GM19463 (cell line): Measurements from ENCODE around the gene GTSE1.

Source experiments
- ATAC-seq: cut with Tn5 transposase; IDR thresholded peaks from one replicate; pipeline ENCODE4 v1.9.1; 2021; ENCODE audit warnings: mild to moderate bottlenecking, moderate library complexity; ENCODE audit not compliant: unreplicated experiment

The GTSE1 gene

GRCh38 chr22:46351131-46351735, 54.6 kb downstream of the GTSE1 start:
- no peak for ATAC-seq

- ATAC-seq, result no peak
These were observed 55.1 kb downstream of the GTSE1 start for GRCh38 chr22:46351767-46352166.

- ATAC-seq, result no peak
These were observed 55.6 kb downstream of the GTSE1 start for GRCh38 chr22:46352276-46352675.

GRCh38 chr22:46352691-46353386, 56.2 kb downstream of the GTSE1 start:
- ATAC-seq, result no peak

- no peak for ATAC-seq
These were observed 56.9 kb downstream of the GTSE1 start for GRCh38 chr22:46353483-46354105.

- no peak for ATAC-seq
These were observed 57.7 kb downstream of the GTSE1 start for GRCh38 chr22:46354176-46354992.

GRCh38 chr22:46354993-46355305, 58.3 kb downstream of the GTSE1 start:
- ATAC-seq, result no peak

GRCh38 chr22:46355369-46355995, 58.8 kb downstream of the GTSE1 start:
- ATAC-seq, result no peak

GRCh38 chr22:46355996-46356471, 59.4 kb downstream of the GTSE1 start:
- ATAC-seq, result no peak

- no peak for ATAC-seq
These were observed 60.1 kb downstream of the GTSE1 start for GRCh38 chr22:46356496-46357480.

- no peak for ATAC-seq
These were observed 61.2 kb downstream of the GTSE1 start for GRCh38 chr22:46357711-46358520.

GRCh38 chr22:46358766-46359165, 62.1 kb downstream of the GTSE1 start:
- no peak for ATAC-seq

GRCh38 chr22:46359362-46359761, 62.7 kb downstream of the GTSE1 start:
- ATAC-seq, result no peak

- no peak for ATAC-seq
These were observed 63.4 kb downstream of the GTSE1 start for GRCh38 chr22:46360097-46360496.

GRCh38 chr22:46360891-46361290, 64.2 kb downstream of the GTSE1 start:
- ATAC-seq, result no peak

GRCh38 chr22:46361826-46362202, 65.1 kb downstream of the GTSE1 start:
- ATAC-seq, result no peak

GRCh38 chr22:46362203-46362933, 65.7 kb downstream of the GTSE1 start:
- ATAC-seq, result no peak

- no peak for ATAC-seq
These were observed 66.4 kb downstream of the GTSE1 start for GRCh38 chr22:46362934-46363515.
